HepG2 (cell line): ENCODE measurements around the gene CPNE1. TPM values are rescaled to one million over a fixed set of nuclear protein-coding genes. Genes with fewer than 3 reads are reported as not detected.
A peak's percentile ranks its signal among the peaks of the same experiment; 100 is the strongest.

Source experiments
- GTF2F1 ChIP-seq: fragments of 150-350 bp; IDR thresholded peaks from 2 replicates; pipeline ENCODE4 v1.6.1; 2014; ENCODE audit warnings: low read length
- HNRNPH1 ChIP-seq: fragments of 200-400 bp; formaldehyde crosslinking; optimal IDR thresholded peaks from 2 replicates; pipeline ENCODE3; 2017; ENCODE audit warnings: mild to moderate bottlenecking, low read depth, low read length
- SAFB2 ChIP-seq: sonication (generic); formaldehyde crosslinking; IDR thresholded peaks from 2 replicates; pipeline ENCODE4 v1.5.1; 2020; ENCODE audit warnings: missing genetic modification reagents, low read depth, mild to moderate bottlenecking, borderline replicate concordance
- ZNF143 ChIP-seq: sonication (generic); formaldehyde crosslinking; IDR thresholded peaks from 2 replicates; pipeline ENCODE4 v1.4.0; 2020; ENCODE audit warnings: missing genetic modification reagents
- ZNF3 ChIP-seq: IDR thresholded peaks from 2 replicates; pipeline ENCODE4 v1.7.0; 2017; ENCODE audit warnings: inconsistent platforms
- ZNF441 ChIP-seq: sonication (generic); formaldehyde crosslinking; IDR thresholded peaks from 2 replicates; pipeline ENCODE4 v1.7.0; 2021; ENCODE audit warnings: missing genetic modification reagents, borderline replicate concordance
- polyA plus RNA-seq, 8 experiments: library from polyadenylated mRNA; depleted of rRNA in 3 of 8; stranded (reverse) in 7 of 8; unstranded in 1 of 8; fragments of >200 nt; fragmentation: Illumina TruSeq in 4 of 8; extraction: Trizol in 4 of 8; gene quantifications; 2 replicates each; pipeline versions ENCODE4 v1.2.1 to v1.2.3, GENCODE V29; 2011 to 2016; ENCODE audit warnings: low read depth in 4 of 8, missing spikeins in 1 of 8, mixed read lengths in 1 of 8; ENCODE audit not compliant: insufficient read depth in 1 of 8
- total RNA-seq, 5 experiments: library from RNA; depleted of rRNA; stranded (reverse); fragments of >200 nt; fragmentation: Illumina TruSeq; extraction: Trizol; gene quantifications; 2 replicates each; pipeline ENCODE4 v1.2.3, GENCODE V29; 2016; ENCODE audit warnings: low read depth in 1 of 5
- TF ChIP-seq, protein P1 (sequence below): sonication (generic); formaldehyde crosslinking; IDR thresholded peaks from 2 replicates; pipeline ENCODE4 v1.4.0; 2020; ENCODE audit warnings: mild to moderate bottlenecking, missing genetic modification reagents
- TF ChIP-seq, protein P2 (sequence below): sonication (generic); formaldehyde crosslinking; IDR thresholded peaks from 2 replicates; pipeline ENCODE4 v1.4.0; 2020; ENCODE audit warnings: mild to moderate bottlenecking, missing genetic modification reagents
- TF ChIP-seq, protein P3 (sequence below): sonication (generic); formaldehyde crosslinking; IDR thresholded peaks from 2 replicates; pipeline ENCODE4 v1.8.1; 2023; ENCODE audit warnings: mild to moderate bottlenecking, moderate library complexity, missing genetic modification reagents
- TF ChIP-seq, protein P4 (sequence below): sonication (generic); formaldehyde crosslinking; IDR thresholded peaks from 2 replicates; pipeline ENCODE4 v1.4.0; 2020; ENCODE audit warnings: missing genetic modification reagents

CPNE1 gene
- total and polyA plus RNA-seq, 2 of the 13 experiments (the other 11 are each of a cell fraction or from before 2014, with no cell fraction given): 408 to 431 TPM

DNA sequence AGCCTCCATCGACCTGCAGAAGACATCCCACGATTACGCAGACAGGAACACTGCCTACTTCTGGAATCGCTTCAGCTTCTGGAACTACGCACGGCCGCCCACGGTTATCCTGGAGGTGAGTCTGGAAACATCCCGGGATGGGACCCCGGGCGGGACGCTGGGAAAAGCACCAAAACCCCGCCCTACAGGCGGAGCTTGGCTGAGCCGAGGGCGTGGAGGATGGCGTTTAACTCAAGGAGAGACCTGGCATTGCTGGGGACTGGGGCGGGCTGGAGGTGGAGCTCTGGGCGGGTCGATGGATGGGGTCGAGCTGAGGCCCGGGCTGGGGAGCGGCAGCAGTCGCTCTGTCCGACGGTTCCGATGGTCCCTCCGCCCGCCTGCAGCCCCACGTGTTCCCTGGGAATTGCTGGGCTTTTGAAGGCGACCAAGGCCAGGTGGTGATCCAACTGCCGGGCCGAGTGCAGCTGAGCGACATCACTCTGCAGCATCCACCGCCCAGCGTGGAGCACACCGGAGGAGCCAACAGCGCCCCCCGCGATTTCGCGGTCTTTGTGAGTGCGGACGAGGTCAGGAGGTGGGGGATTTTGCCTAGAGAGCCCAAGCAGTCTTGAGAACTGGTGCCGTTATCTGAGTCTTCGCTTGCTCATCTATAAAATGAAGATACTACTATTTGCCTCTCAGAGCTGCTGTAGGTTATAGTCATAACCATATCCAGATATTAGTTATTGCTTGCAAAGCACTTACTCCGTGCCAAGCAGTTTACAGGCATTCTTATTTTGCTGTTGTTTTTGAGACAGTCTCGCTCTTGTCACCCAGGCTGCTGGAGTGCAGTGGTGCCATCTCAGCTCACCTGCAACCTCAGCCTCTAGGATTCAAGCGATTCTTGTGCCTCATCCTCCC lies 45.3 kb downstream of the CPNE1 start (continued):
- no peak; the same call in none of the 2 replicates for TF ChIP-seq ZNF441
- TF ChIP-seq GTF2F1: 0 out of 2 replicates have a peak, but pooled peaks have one; percentile 37
- TF ChIP-seq, protein P1, sequence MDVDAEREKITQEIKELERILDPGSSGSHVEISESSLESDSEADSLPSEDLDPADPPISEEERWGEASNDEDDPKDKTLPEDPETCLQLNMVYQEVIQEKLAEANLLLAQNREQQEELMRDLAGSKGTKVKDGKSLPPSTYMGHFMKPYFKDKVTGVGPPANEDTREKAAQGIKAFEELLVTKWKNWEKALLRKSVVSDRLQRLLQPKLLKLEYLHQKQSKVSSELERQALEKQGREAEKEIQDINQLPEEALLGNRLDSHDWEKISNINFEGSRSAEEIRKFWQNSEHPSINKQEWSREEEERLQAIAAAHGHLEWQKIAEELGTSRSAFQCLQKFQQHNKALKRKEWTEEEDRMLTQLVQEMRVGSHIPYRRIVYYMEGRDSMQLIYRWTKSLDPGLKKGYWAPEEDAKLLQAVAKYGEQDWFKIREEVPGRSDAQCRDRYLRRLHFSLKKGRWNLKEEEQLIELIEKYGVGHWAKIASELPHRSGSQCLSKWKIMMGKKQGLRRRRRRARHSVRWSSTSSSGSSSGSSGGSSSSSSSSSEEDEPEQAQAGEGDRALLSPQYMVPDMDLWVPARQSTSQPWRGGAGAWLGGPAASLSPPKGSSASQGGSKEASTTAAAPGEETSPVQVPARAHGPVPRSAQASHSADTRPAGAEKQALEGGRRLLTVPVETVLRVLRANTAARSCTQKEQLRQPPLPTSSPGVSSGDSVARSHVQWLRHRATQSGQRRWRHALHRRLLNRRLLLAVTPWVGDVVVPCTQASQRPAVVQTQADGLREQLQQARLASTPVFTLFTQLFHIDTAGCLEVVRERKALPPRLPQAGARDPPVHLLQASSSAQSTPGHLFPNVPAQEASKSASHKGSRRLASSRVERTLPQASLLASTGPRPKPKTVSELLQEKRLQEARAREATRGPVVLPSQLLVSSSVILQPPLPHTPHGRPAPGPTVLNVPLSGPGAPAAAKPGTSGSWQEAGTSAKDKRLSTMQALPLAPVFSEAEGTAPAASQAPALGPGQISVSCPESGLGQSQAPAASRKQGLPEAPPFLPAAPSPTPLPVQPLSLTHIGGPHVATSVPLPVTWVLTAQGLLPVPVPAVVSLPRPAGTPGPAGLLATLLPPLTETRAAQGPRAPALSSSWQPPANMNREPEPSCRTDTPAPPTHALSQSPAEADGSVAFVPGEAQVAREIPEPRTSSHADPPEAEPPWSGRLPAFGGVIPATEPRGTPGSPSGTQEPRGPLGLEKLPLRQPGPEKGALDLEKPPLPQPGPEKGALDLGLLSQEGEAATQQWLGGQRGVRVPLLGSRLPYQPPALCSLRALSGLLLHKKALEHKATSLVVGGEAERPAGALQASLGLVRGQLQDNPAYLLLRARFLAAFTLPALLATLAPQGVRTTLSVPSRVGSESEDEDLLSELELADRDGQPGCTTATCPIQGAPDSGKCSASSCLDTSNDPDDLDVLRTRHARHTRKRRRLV (CRISPR knock-in tag): peak; percentile 79; the same call in 1 of the 2 replicates
- TF ChIP-seq HNRNPH1: no peak
- no peak for TF ChIP-seq ZNF3
- TF ChIP-seq, protein P2, sequence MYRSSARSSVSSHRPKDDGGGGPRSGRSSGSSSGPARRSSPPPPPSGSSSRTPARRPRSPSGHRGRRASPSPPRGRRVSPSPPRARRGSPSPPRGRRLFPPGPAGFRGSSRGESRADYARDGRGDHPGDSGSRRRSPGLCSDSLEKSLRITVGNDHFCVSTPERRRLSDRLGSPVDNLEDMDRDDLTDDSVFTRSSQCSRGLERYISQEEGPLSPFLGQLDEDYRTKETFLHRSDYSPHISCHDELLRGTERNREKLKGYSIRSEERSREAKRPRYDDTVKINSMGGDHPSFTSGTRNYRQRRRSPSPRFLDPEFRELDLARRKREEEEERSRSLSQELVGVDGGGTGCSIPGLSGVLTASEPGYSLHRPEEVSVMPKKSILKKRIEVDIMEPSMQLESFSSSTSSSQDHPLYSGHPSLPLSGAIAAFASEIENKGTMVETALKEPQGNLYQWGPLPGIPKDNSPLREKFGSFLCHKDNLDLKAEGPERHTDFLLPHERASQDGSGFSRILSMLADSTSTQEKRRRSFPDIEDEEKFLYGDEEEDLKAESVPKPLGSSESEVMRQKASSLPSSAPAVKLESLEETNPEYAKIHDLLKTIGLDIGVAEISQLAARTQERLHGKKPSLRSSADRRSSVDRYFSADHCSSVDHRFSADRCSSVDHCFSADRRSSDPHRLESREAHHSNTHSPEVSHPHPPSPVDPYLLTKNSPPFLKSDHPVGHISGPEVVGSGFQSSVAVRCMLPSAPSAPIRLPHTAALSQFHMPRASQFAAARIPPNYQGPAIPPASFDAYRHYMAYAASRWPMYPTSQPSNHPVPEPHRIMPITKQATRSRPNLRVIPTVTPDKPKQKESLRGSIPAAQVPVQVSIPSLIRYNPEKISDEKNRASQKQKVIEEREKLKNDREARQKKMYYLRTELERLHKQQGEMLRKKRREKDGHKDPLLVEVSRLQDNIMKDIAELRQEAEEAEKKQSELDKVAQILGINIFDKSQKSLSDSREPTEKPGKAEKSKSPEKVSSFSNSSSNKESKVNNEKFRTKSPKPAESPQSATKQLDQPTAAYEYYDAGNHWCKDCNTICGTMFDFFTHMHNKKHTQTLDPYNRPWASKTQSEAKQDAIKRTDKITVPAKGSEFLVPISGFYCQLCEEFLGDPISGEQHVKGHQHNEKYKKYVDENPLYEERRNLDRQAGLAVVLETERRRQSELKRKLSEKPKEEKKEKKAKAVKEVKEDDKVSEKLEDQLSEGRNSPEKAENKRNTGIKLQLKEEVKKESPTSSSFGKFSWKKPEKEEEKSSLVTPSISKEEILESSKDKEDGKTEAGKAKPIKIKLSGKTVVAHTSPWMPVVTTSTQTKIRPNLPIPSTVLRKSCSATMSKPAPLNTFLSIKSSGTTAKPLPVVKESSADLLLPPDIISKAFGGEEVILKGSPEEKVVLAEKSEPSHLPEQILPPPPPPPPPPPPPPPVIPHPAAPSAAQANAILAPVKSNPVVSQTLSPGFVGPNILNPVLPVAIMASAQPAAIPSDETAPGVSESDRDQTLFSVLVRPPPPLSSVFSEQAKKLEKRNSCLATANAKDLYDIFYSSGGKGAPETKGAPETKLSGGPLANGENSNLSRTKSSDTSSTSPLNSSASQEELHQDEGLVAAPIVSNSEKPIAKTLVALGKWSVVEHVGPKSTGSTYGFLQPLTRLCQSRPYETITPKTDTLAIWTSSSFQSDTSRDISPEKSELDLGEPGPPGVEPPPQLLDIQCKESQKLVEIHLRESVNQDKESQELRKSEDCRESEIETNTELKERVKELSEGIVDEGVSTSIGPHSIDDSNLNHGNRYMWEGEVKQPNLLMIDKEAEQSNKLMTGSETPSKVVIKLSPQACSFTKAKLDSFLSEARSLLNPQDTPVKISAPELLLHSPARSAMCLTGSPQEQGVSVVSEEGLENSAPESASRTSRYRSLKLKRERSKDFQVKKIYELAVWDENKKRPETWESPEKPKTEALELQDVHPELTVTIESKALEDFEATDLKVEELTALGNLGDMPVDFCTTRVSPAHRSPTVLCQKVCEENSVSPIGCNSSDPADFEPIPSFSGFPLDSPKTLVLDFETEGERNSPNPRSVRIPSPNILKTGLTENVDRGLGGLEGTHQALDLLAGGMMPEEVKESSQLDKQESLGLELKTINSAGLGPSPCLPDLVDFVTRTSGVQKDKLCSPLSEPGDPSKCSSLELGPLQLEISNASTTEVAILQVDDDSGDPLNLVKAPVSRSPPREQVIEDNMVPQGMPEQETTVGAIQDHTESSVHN: peak; percentile 97
- peak; percentile 98 for TF ChIP-seq SAFB2 (CRISPR knock-in tag)
- TF ChIP-seq ZNF143 (CRISPR knock-in tag): peak; percentile 74
- TF ChIP-seq, protein P3, sequence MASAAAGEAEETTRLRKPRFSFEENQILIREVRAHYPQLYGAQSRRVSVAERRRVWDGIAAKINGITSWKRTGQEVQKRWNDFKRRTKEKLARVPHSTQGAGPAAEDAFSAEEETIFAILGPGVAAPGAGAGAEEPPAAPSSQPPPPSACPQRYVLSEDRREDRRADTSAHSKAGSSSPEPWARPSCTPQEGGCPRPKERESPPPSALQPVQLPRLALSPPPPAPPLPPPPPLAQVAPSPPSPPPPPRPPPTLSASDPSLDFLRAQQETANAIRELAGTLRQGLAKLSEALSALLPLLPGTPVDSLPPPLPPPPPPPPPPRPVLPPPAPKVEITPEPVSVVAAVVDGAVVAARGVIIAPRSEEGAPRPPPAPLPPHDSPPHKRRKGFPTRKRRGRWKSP (CRISPR knock-in tag): peak; percentile 97
- TF ChIP-seq, protein P4, sequence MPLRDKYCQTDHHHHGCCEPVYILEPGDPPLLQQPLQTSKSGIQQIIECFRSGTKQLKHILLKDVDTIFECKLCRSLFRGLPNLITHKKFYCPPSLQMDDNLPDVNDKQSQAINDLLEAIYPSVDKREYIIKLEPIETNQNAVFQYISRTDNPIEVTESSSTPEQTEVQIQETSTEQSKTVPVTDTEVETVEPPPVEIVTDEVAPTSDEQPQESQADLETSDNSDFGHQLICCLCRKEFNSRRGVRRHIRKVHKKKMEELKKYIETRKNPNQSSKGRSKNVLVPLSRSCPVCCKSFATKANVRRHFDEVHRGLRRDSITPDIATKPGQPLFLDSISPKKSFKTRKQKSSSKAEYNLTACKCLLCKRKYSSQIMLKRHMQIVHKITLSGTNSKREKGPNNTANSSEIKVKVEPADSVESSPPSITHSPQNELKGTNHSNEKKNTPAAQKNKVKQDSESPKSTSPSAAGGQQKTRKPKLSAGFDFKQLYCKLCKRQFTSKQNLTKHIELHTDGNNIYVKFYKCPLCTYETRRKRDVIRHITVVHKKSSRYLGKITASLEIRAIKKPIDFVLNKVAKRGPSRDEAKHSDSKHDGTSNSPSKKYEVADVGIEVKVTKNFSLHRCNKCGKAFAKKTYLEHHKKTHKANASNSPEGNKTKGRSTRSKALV (CRISPR knock-in tag): peak; percentile 65
